ENCODE measurements around the gene IFT172.

IFT172 gene

GRCh38 chr2:27518782-27519113 lies 29.2 kb upstream of the IFT172 start:
- CTCF ChIA-PET: interaction anchor here (1.2 kb wide), 1 partner anchor 69 kb away, joined by 3 read pairs; no protein-coding TSS in a partner anchor
- no peak for DNase-seq (ENCODE audit: extremely low spot score)
- TF ChIP-seq CTCF (IDR thresholded peaks at IDR 0.05; ENCODE audit: control extremely low read depth, extremely low read depth, low read depth, missing control alignments): no peak
- POLR2A ChIA-PET: no interaction called here

- no peak for DNase-seq (ENCODE audit: extremely low spot score)
- TF ChIP-seq CTCF (IDR thresholded peaks at IDR 0.05; ENCODE audit: control extremely low read depth, extremely low read depth, low read depth, missing control alignments): no peak
- ChIA-PET POLR2A (no interaction called here), CTCF (interaction anchor here (1.2 kb wide), 1 partner anchor 69 kb away, joined by 3 read pairs; no protein-coding TSS in a partner anchor)
Observed at GRCh38 chr2:27518113-27518781, 28.7 kb upstream of the IFT172 start.

DNA sequence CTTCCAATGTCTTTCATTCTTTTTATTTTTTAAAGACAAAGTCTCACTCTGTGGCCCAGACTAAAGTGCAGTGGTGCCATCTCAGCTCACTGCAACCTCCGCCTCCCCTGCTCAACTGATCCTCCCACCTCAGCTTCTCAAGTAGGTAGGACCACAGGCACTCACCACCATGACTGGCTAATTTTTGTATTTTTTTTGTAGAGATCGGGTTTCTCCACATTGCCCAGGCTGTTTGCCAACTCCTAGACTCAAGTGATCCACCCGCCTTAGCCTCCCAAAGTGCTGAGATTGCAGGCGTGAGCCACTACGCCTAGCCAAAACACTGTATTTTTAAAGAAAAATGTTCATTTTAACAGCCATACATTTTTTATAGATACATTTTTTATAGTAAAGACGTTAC lies 19.8 kb upstream of the IFT172 start:
- TF ChIP-seq CTCF (IDR thresholded peaks at IDR 0.05; ENCODE audit: control extremely low read depth, extremely low read depth, low read depth, missing control alignments): no peak
- ChIA-PET CTCF (no interaction called here), POLR2A (no interaction called here)
- DNase-seq (ENCODE audit: extremely low spot score): no peak

DNA sequence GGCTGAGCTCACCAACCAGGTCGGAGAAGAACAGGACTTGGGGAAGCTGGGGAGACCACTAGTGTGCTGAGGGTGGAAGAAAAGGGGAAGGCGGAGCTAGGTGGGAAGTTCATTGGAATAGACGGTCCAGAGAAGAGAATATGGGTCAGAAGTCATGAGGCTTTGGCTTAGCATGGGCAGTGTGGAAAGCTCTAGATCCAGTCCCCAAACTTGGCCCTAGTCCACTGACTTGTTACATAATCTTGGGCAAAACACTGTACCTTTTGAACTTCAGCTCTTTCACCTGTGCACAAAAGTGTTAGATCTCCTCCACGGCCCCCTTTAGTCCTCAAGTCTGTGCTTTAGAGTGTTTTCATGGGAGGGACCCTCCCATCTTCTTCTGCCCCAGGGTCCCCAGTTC lies 17.8 kb upstream of the IFT172 start:
- POLR2A ChIA-PET: no interaction called here
- CTCF ChIA-PET: interaction anchor here (1.0 kb wide), 1 partner anchor 25 kb away, joined by 3 read pairs; no protein-coding TSS in a partner anchor
- no peak for DNase-seq (ENCODE audit: extremely low spot score)
- TF ChIP-seq CTCF (IDR thresholded peaks at IDR 0.05; ENCODE audit: control extremely low read depth, extremely low read depth, low read depth, missing control alignments): no peak

DNA sequence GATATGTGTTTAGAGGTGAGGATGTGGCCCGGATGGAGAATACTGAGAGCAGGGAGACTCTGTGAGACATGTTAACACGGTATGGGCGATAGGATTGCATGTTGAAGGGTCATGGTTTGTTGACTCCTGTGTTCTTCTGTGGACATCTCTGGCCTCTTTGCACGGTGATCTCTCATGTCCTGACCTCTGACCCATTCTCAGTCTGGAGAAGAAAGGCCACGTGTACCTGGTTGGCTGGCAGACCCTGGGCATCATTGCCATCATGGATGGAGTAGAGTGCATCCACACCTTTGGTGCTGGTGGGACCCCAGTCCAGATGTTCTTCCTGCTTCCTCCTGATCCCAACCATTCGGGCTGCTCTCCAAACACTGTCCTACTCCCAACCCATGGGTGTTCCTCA lies 17.0 kb upstream of the IFT172 start:
- no peak for TF ChIP-seq CTCF (IDR thresholded peaks at IDR 0.05; ENCODE audit: control extremely low read depth, extremely low read depth, low read depth, missing control alignments)
- CTCF ChIA-PET: no interaction called here
- POLR2A ChIA-PET: no interaction called here
- DNase-seq (ENCODE audit: extremely low spot score): no peak

DNA sequence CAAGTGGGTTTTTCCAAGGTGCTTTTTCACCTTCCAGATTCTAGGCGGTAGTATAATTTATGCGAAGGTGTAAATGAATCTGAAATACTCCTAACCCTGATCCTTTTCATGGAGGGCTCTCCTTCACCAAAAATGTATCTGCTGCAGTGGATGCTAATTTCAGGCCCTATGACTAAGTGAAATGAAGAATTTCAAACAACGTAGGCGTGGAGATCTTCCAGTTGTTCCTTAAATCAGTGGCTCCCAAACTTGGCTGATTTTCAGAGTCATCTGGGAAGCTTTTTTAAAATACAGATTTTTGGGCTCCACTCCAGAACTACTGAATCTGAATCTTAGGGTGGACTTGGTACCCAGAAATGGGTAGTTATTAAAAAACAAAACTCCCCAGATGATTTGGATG lies 12.6 kb upstream of the IFT172 start:
- TF ChIP-seq CTCF (IDR thresholded peaks at IDR 0.05; ENCODE audit: control extremely low read depth, extremely low read depth, low read depth, missing control alignments): no peak
- CTCF ChIA-PET: interaction anchor here (1.4 kb wide), 1 partner anchor 182 kb away, joined by 4 read pairs; no protein-coding TSS in a partner anchor
- no peak for DNase-seq (ENCODE audit: extremely low spot score)
- POLR2A ChIA-PET: no interaction called here
